ENCODE results near the gene DPAGT1. TPM values are rescaled to one million over a fixed set of nuclear protein-coding genes. Genes with fewer than 3 reads are reported as not detected.
A peak's percentile ranks its signal among the peaks of the same experiment; 100 is the strongest.

DPAGT1 gene
- total RNA-seq, 1 experiment from 2014 or later, result 41.1 TPM

GRCh38 chr11:119100994-119101758 is 477 bp downstream of the DPAGT1 start:
- Histone ChIP-seq H2AFZ (peak overlapping the region; percentile 87), H3K79me2 (ENCODE audit: low read depth) (peaks cover 24% of the 10 kb centered on the region), H3K4me2 (peak overlapping the region; percentile 92), H3K9me2 (ENCODE audit: insufficient read depth) (no peaks in the 10 kb centered on the region), H3K27ac (peak overlapping the region; percentile 87), H3K9me3 (ENCODE audit: insufficient read depth, low read depth) (no peaks in the 10 kb centered on the region), H3K4me3 (peak overlapping the region; percentile 79), H3F3A (ENCODE audit: insufficient read depth, low read depth) (peaks cover 49% of the 10 kb centered on the region), H3K4me1 (replicated peaks; ENCODE audit: insufficient read depth) (peaks cover 24% of the 10 kb centered on the region), H3K27me3 (ENCODE audit: insufficient read depth, low read depth) (no peaks in the 10 kb centered on the region), H4K20me1 (ENCODE audit: insufficient read depth) (no peaks in the 10 kb centered on the region), H3K36me3 (ENCODE audit: low read depth) (peaks cover 16% of the 10 kb centered on the region)
- intact Hi-C loops (cut with micrococcal nuclease; ENCODE audit: unreplicated experiment), result loop anchor here (5.0 kb wide), 2 partner anchors 194 to 216 kb away; partner anchors contain the start of gene MCAM
- no peak for TF ChIP-seq CTCF (conservative IDR thresholded peaks at IDR 0.05)
- no peak for TF ChIP-seq EZH2 (IDR thresholded peaks at IDR 0.05; ENCODE audit: low read depth)
- peak in 1 of 2 experiments; percentile 56 for DNase-seq
- CTCF ChIA-PET, result interaction anchor here (0.7 to 2.0 kb wide), 7 partner anchors 16 to 929 kb away, joined by 3 to 16 read pairs (median 5); partner anchors contain the start of genes HINFP, HMBS, MCAM and VPS11
- BruUV-seq (replicated peaks), result TSS peak; percentile 23
- POLR2A ChIA-PET (ENCODE audit: unreplicated experiment), result interaction anchor here (0.5 to 1.0 kb wide), 8 partner anchors 10 to 480 kb away, joined by 4 to 15 read pairs (median 6); partner anchors contain the start of gene NLRX1

- Histone ChIP-seq H3K79me2 (ENCODE audit: low read depth) (peaks cover 24% of the 10 kb centered on the region), H3K9me2 (ENCODE audit: insufficient read depth) (no peaks in the 10 kb centered on the region), H3K4me1 (replicated peaks; ENCODE audit: insufficient read depth) (peaks cover 25% of the 10 kb centered on the region), H4K20me1 (ENCODE audit: insufficient read depth) (no peaks in the 10 kb centered on the region), H3K36me3 (ENCODE audit: low read depth) (peaks cover 16% of the 10 kb centered on the region), H2AFZ (peak overlapping the region; percentile 87; the same call in 1 of the 2 replicates), H3K4me2 (peak overlapping the region; percentile 92), H3K27ac (no peak overlapping the region), H3K4me3 (peak overlapping the region; percentile 79), H3F3A (ENCODE audit: insufficient read depth, low read depth) (peaks cover 53% of the 10 kb centered on the region), H3K27me3 (ENCODE audit: insufficient read depth, low read depth) (no peaks in the 10 kb centered on the region), H3K9me3 (ENCODE audit: insufficient read depth, low read depth) (no peaks in the 10 kb centered on the region)
- no TSS peak for BruUV-seq (replicated peaks)
- peak in 1 of 2 experiments; percentile 61 for DNase-seq
- POLR2A ChIA-PET (ENCODE audit: unreplicated experiment), result no interaction called here
- CTCF ChIA-PET, result no interaction called here
- intact Hi-C loops (cut with micrococcal nuclease; ENCODE audit: unreplicated experiment), result loop anchor here (5.0 kb wide), 2 partner anchors 193 to 217 kb away; partner anchors contain the start of gene MCAM
- TF ChIP-seq CTCF (conservative IDR thresholded peaks at IDR 0.05), result peak; percentile 74
- no peak for TF ChIP-seq EZH2 (IDR thresholded peaks at IDR 0.05; ENCODE audit: low read depth)
Observed at GRCh38 chr11:119100246-119100970, 1.2 kb downstream of the DPAGT1 start.

GRCh38 chr11:119099711-119100110 is 1.9 kb downstream of the DPAGT1 start:
- no peaks in the 10 kb centered on the region for H3K9me2 ChIP-seq (ENCODE audit: insufficient read depth)
- BruUV-seq (replicated peaks), result no TSS peak
- no peak for DNase-seq
- peaks cover 29% of the 10 kb centered on the region for H3K79me2 ChIP-seq (ENCODE audit: low read depth)
- TF ChIP-seq EZH2 (IDR thresholded peaks at IDR 0.05; ENCODE audit: low read depth), result no peak
- no peak for TF ChIP-seq CTCF (conservative IDR thresholded peaks at IDR 0.05)
- no peak overlapping the region for H2AFZ ChIP-seq
- H3K27ac ChIP-seq, result no peak overlapping the region
- peak overlapping the region; percentile 92 for H3K4me2 ChIP-seq
- ChIA-PET CTCF (no interaction called here), POLR2A (ENCODE audit: unreplicated experiment) (no interaction called here)
- peaks cover 25% of the 10 kb centered on the region for H3K4me1 ChIP-seq (replicated peaks; ENCODE audit: insufficient read depth)
- no peaks in the 10 kb centered on the region for H4K20me1 ChIP-seq (ENCODE audit: insufficient read depth)
- peak overlapping the region; percentile 79; the same call in 1 of the 2 replicates for H3K4me3 ChIP-seq
- peaks cover 53% of the 10 kb centered on the region for H3F3A ChIP-seq (ENCODE audit: insufficient read depth, low read depth)
- no peaks in the 10 kb centered on the region for H3K9me3 ChIP-seq (ENCODE audit: insufficient read depth, low read depth)
- H3K27me3 ChIP-seq (ENCODE audit: insufficient read depth, low read depth), result no peaks in the 10 kb centered on the region
- peaks cover 16% of the 10 kb centered on the region for H3K36me3 ChIP-seq (ENCODE audit: low read depth)
- intact Hi-C loops (cut with micrococcal nuclease; ENCODE audit: unreplicated experiment), result loop anchor here (5.0 to 10.0 kb wide), 3 partner anchors 192 to 375 kb away; partner anchors contain the start of gene MCAM

Data from PC-9 (cell line).